Lower leg skin (tissue), 3 donors: ENCODE results near the gene ZC3HAV1.

Experiments used
- CTCF ChIP-seq, 3 donors: fragments of 450-650 bp; IDR thresholded peaks; one replicate each; pipeline ENCODE4 v1.5.1; 2016; ENCODE audit warnings: antibody characterized with exemption in 3 of 3, mild to moderate bottlenecking in 3 of 3, moderate library complexity in 2 of 3
- POLR2A ChIP-seq, 2 donors: fragments of 450-650 bp; IDR thresholded peaks; one replicate each; pipeline ENCODE4 v1.6.1; 2016 to 2017; ENCODE audit warnings: antibody characterized with exemption in 2 of 2, mild to moderate bottlenecking in 1 of 2, moderate library complexity in 1 of 2

- TF ChIP-seq CTCF (IDR thresholded peaks at IDR 0.05): no peak
- TF ChIP-seq POLR2A (IDR thresholded peaks at IDR 0.05): no peak
These were observed 24.0 kb upstream of the ZC3HAV1 start for GRCh38 chr7:139133335-139134139.
